DMS153 (cell line): ENCODE results near the gene NCOR2.
"Not testable (repeated sequence)": the region's sequence is repeated elsewhere in the genome, so short reads cannot be mapped to it uniquely, and the experiment has no call there.

Experiments
- DNase-seq: peaks from one replicate; lab custom pipeline; 2025; lab: John Stamatoyannopoulos, UW

The NCOR2 gene

GRCh38 chr12:124599074-124599999, 31.9 kb upstream of the NCOR2 start:
- no peak for DNase-seq

GRCh38 chr12:124597041-124597440, 29.6 kb upstream of the NCOR2 start:
- DNase-seq: no peak

GRCh38 chr12:124595444-124595843, 28.0 kb upstream of the NCOR2 start:
- no peak for DNase-seq

- DNase-seq: no peak
Measured at GRCh38 chr12:124594851-124595250, 27.4 kb upstream of the NCOR2 start.

GRCh38 chr12:124593851-124594401, 26.5 kb upstream of the NCOR2 start:
- no peak for DNase-seq

GRCh38 chr12:124593176-124593575, 25.8 kb upstream of the NCOR2 start:
- no peak for DNase-seq

GRCh38 chr12:124592481-124593160, 25.2 kb upstream of the NCOR2 start:
- DNase-seq: no peak

GRCh38 chr12:124592050-124592449, 24.6 kb upstream of the NCOR2 start:
- no peak for DNase-seq

- DNase-seq: no peak
Measured at GRCh38 chr12:124590447-124590846, 23.0 kb upstream of the NCOR2 start.

GRCh38 chr12:124588751-124589267, 21.4 kb upstream of the NCOR2 start:
- no peak for DNase-seq

GRCh38 chr12:124588018-124588634, 20.7 kb upstream of the NCOR2 start:
- DNase-seq: peak; percentile 63

- DNase-seq: peak; percentile 97
Measured at GRCh38 chr12:124586756-124587155, 19.3 kb upstream of the NCOR2 start.

- DNase-seq: not testable (repeated sequence)
Measured at GRCh38 chr12:124584494-124584893, 17.1 kb upstream of the NCOR2 start.

GRCh38 chr12:124583854-124584253, 16.4 kb upstream of the NCOR2 start:
- DNase-seq: no peak

- no peak for DNase-seq
Measured at GRCh38 chr12:124582108-124582424, 14.7 kb upstream of the NCOR2 start.

GRCh38 chr12:124581307-124582107, 14.1 kb upstream of the NCOR2 start:
- peak; percentile 82 for DNase-seq

- no peak for DNase-seq
Measured at GRCh38 chr12:124579921-124580517, 12.6 kb upstream of the NCOR2 start.

GRCh38 chr12:124578854-124579253, 11.4 kb upstream of the NCOR2 start:
- no peak for DNase-seq

- no peak for DNase-seq
Measured at GRCh38 chr12:124578445-124578844, 11.0 kb upstream of the NCOR2 start.

GRCh38 chr12:124577986-124578385, 10.6 kb upstream of the NCOR2 start:
- no peak for DNase-seq

- no peak for DNase-seq
Measured at GRCh38 chr12:124577374-124577773, 10.0 kb upstream of the NCOR2 start.
